Skeletal muscle tissue (tissue), 4 donors: ENCODE results near the gene CD59. TPM values are rescaled to one million over a fixed set of nuclear protein-coding genes. Genes with fewer than 3 reads are reported as not detected.
"Not testable (repeated sequence)": the region's sequence is repeated elsewhere in the genome, so short reads cannot be mapped to it uniquely, and the experiment has no call there.

Experiments used
- H3K27ac ChIP-seq: one replicate; pipeline ENCODE4 v1.7.0; 2013; ENCODE audit warnings: mild to moderate bottlenecking, low read depth, low read length, inconsistent platforms
- H3K27me3 ChIP-seq, 3 donors: one replicate each; pipeline ENCODE4 v1.7.0; 2013; ENCODE audit warnings: low read length in 3 of 3; ENCODE audit not compliant: control insufficient read depth in 3 of 3, insufficient read depth in 3 of 3
- H3K36me3 ChIP-seq, 3 donors: one replicate each; pipeline ENCODE4 v1.7.0; 2013; ENCODE audit warnings: low read length in 3 of 3; ENCODE audit not compliant: control insufficient read depth in 3 of 3, insufficient read depth in 3 of 3
- H3K4me1 ChIP-seq, 3 donors: one replicate each; pipeline ENCODE4 v1.7.0; 2013; ENCODE audit warnings: low read length in 3 of 3, mild to moderate bottlenecking in 3 of 3; ENCODE audit not compliant: control insufficient read depth in 3 of 3, insufficient read depth in 3 of 3
- H3K4me3 ChIP-seq, 3 donors: one replicate each; pipeline ENCODE4 v1.7.0; 2013; ENCODE audit warnings: low read length in 3 of 3
- H3K9ac ChIP-seq, 3 donors: one replicate each; pipeline ENCODE4 v1.7.0; 2013; ENCODE audit warnings: low read length in 3 of 3, mild to moderate bottlenecking in 3 of 3, moderate library complexity in 2 of 3, low read depth in 1 of 3
- H3K9me3 ChIP-seq, 3 donors: one replicate each; pipeline ENCODE4 v1.7.0; 2013; ENCODE audit warnings: low read length in 3 of 3; ENCODE audit not compliant: control insufficient read depth in 3 of 3
- total RNA-seq: library from RNA; depleted of rRNA; stranded (reverse); fragments of >200 nt; gene quantifications from one replicate; pipeline ENCODE4 v1.2.3, GENCODE V29; 2014
- donor health status: Osteomylitis.

The CD59 gene
- total RNA-seq, 1 donor from 2014 or later = 64.7 TPM

DNA sequence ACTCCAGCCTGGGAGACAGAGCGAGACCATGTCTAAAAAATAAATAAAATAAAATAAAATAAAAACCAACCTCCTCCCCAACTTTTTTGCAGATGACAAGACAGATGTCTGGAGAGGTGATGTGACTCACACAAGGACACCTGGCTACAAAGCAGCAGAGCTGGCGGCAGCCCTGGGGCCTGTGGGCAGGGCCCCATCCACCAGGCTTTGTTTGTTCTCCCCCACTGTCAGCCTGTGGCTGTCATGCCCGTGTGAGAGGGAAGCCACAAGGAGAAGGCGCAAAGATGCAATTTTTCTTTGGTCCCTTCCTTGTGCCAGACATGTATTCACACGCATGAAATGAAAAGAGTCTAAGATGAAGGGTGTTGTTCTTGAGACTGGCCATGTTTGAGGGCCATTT is 16.6 kb downstream of the CD59 start:
- Histone ChIP-seq H3K9me3 (no peaks in the 10 kb centered on the region), H3K27me3 (no peaks in the 10 kb centered on the region), H3K36me3 (peaks cover 33 to 40% (median 38%) of the 10 kb centered on the region in 3 donors), H3K27ac (peak overlapping the region; percentile 71), H3K9ac (no peak overlapping the region), H3K4me3 (no peak overlapping the region), H3K4me1 (peaks cover 75 to 79% (median 76%) of the 10 kb centered on the region in 3 donors)

DNA sequence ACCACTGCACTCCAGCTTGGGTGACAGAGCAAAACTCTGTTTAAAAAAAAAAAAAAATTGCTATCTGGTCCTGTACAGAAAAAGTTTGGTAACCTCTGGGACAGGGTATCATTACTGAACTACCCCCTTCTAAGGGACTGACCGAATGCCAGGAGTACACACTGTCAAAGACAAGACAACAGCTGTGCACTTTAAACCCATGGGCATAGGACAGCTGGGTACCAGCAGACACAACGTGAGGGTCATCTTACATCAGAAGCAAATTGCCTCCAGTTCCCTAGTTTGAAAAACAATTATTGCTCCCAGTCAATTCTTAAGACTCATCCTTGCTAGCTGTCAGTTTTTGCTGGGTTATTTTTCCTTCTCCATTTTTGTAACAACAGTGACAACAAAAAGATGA is 17.8 kb downstream of the CD59 start:
- H3K36me3 ChIP-seq = peaks cover 36 to 48% (median 45%) of the 10 kb centered on the region in 3 donors
- H3K9ac ChIP-seq = no peak overlapping the region
- H3K27ac ChIP-seq = no peak overlapping the region
- H3K9me3 ChIP-seq = no peaks in the 10 kb centered on the region
- H3K4me1 ChIP-seq = peaks cover 63 to 68% (median 65%) of the 10 kb centered on the region in 3 donors
- no peaks in the 10 kb centered on the region for H3K27me3 ChIP-seq
- H3K4me3 ChIP-seq = no peak overlapping the region

DNA sequence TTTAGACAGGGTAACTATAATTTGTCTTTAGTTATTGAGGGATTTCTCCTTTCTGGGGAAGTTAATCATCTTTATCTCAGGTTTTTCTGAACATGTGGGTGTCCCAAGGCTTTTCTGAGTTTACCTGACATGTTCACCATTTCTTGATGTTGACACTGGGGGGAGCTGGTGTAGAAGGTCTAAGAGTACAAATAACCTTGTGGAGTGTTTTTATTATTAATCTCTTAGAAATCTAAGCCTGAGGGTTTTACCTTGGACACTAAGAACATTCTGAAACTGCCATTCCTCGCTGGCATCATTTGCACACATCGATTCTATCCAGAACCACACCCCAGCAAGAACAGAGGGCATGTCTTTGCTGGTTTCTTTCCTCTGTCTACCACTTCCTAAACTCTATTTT is 20.0 kb downstream of the CD59 start:
- peaks cover 42 to 46% (median 43%) of the 10 kb centered on the region in 3 donors for H3K4me1 ChIP-seq
- peaks cover 32 to 56% (median 49%) of the 10 kb centered on the region in 3 donors for H3K36me3 ChIP-seq
- peak overlapping the region; percentile 32 for H3K27ac ChIP-seq
- H3K9ac ChIP-seq = peak overlapping the region in 2 of 3 donors; percentile 25 to 29
- H3K4me3 ChIP-seq = no peak overlapping the region
- no peaks in the 10 kb centered on the region for H3K27me3 ChIP-seq
- no peaks in the 10 kb centered on the region for H3K9me3 ChIP-seq

DNA sequence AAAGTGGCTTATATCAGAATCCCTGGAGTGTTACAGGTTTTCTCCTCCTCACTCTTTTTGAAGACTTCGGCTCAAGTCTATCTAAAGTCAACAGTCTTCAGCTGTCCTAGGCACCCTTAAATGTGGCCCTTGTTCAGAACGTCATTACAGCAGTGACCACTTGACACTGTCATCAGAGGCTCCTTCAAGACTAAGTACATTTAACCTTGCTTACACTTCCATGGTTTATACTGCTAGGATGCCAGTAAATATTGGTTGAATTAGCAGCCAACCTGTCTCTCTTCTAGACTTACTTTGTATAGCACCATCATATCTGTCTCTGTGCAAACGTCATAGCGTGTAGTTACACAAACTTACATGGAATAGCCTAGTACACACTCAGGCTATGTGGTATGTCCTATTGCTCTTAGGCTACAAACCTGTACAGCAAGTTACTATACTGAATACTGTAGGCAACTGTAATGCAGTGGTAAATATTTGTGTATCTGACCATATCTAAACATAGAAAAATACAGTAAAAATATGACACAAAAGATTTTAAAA is 22.3 kb downstream of the CD59 start:
- H3K27ac ChIP-seq = no peak overlapping the region
- H3K9me3 ChIP-seq = no peaks in the 10 kb centered on the region
- H3K4me1 ChIP-seq = peaks cover 26 to 35% (median 30%) of the 10 kb centered on the region in 3 donors
- H3K4me3 ChIP-seq = no peak overlapping the region
- H3K9ac ChIP-seq = no peak overlapping the region
- peaks cover 29 to 54% (median 47%) of the 10 kb centered on the region in 3 donors for H3K36me3 ChIP-seq
- H3K27me3 ChIP-seq = no peaks in the 10 kb centered on the region

DNA sequence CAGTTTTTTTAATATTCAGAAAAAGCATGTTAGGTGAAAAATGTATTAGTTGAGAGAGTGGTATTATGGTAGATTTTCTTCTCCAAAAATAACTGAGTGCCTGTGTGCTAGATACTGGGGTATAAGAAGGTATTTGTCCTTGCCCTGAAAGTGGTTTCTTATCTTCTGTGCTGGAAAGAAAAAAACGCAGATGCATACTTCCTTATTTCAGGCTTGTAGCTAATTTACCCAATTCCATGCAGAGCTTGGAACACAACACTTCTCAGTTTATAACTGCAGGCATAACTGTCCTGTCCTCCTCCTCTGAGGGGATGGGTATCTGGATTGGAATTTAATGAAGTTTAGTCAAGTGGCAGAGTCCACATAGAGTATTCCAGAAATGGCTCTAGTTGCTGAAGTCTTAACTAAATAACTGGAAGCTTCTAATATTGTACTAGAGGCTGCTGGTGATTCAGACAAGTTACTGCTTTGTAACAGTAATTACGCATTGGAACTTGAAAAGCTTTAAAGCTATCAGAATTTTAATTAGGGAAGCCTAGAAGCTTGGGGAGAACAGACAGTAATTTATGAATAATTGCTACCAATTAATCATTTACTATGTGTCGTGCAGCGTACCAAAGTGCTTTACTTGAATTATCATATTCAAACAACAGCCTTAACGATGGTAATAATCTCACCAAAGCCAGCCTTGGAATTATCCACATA is 22.9 kb downstream of the CD59 start:
- Histone ChIP-seq H3K9me3 (no peaks in the 10 kb centered on the region), H3K27me3 (no peaks in the 10 kb centered on the region), H3K9ac (no peak overlapping the region), H3K36me3 (peaks cover 23 to 49% (median 49%) of the 10 kb centered on the region in 3 donors), H3K27ac (no peak overlapping the region), H3K4me1 (peaks cover 26 to 35% (median 29%) of the 10 kb centered on the region in 3 donors), H3K4me3 (no peak overlapping the region)

DNA sequence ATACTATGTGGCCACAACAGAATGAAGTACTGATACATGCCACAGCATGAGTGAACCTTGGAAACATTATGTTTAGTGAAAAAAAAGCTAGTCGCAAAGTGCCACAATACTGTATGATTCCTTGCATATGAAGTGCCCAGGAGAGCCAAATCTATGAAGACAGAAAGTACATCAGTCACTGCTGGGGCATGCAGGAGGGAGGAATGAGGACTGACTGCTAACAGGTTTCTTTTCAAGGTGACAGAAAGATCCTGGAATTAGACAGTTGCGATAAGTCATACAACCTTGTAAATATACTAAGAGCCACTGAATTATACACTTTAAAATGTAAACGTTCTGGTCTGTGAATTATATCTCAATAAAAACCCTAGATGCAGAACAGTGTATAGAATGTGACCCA is 23.8 kb downstream of the CD59 start:
- Histone ChIP-seq H3K27ac (no peak overlapping the region), H3K36me3 (peaks cover 23 to 52% (median 52%) of the 10 kb centered on the region in 3 donors), H3K4me1 (peaks cover 28 to 41% (median 31%) of the 10 kb centered on the region in 3 donors), H3K9ac (no peak overlapping the region), H3K4me3 (no peak overlapping the region), H3K27me3 (no peaks in the 10 kb centered on the region), H3K9me3 (no peaks in the 10 kb centered on the region)

DNA sequence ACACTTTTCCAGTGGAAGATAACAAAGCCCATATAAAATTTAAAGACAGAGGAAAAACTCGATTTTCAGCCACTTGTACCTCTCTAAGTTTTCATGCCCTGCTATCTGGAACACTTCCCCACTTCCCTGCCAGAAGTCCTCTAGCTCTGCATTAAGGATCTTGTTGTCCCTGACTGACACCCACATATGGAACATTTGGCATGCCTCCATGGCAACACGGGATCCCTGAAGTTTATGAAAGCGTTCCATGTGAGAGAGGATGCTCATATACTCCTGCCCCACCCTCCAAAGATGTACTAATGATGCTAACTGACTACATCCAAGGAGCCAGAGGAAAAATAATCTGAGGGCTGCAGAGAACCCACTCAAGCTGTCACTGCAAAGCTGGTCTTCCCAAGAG is 26.8 kb downstream of the CD59 start:
- Histone ChIP-seq H3K4me3 (peak overlapping the region in 1 of 3 donors; percentile 16), H3K9me3 (no peaks in the 10 kb centered on the region), H3K4me1 (peaks cover 41 to 56% (median 45%) of the 10 kb centered on the region in 3 donors), H3K36me3 (peaks cover 14 to 43% (median 39%) of the 10 kb centered on the region in 3 donors), H3K27me3 (no peaks in the 10 kb centered on the region), H3K27ac (peak overlapping the region; percentile 11), H3K9ac (no peak overlapping the region)

DNA sequence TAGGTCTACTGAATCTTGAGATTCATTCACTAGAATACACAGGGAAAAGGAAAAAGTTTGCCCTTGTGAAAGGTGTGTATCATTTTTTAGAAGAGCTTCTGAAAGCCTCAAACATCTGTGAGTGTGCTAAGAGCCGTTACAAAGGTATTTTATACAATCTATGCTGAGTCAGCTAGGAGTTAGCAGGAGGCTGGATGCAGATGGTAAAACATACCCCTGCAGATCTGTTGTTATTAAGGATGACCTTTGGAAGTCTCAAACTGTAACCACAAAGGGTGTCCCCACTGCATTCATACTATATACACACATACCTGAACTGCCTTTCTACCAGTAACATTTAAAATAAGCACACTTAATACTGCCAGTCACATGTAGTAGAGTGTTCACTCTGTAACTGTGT is 27.2 kb downstream of the CD59 start:
- Histone ChIP-seq H3K4me3 (no peak overlapping the region), H3K9ac (no peak overlapping the region), H3K27ac (peak overlapping the region; percentile 11), H3K9me3 (no peaks in the 10 kb centered on the region), H3K36me3 (peaks cover 14 to 40% (median 35%) of the 10 kb centered on the region in 3 donors), H3K4me1 (peaks cover 46 to 60% (median 49%) of the 10 kb centered on the region in 3 donors), H3K27me3 (no peaks in the 10 kb centered on the region)

DNA sequence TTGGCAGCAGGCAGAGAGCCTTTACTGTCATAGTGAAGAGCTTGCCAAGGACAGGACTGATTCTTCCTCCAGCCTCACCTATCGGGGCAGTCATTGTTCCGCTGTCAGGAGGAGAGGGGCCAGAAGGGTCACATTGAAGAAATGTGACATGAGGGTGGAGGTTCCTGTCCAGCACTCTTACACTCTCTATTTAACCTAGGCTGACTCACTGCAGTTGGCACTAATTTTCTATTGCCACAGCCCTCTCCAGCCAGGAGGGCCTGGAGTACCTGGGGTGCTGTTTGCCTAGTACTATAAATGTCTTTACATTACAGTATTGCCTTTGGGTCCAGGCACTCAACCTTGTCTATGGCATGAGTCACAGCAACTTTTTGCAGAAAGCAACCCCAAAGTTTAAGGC is 28.4 kb downstream of the CD59 start:
- H3K9me3 ChIP-seq, H3K9ac ChIP-seq, H3K4me3 ChIP-seq, H3K27me3 ChIP-seq: not testable (repeated sequence)
- Histone ChIP-seq H3K36me3 (peaks cover 12 to 36% (median 26%) of the 10 kb centered on the region in 3 donors), H3K27ac (peak overlapping the region; percentile 72), H3K4me1 (peaks cover 57 to 71% (median 58%) of the 10 kb centered on the region in 3 donors)

DNA sequence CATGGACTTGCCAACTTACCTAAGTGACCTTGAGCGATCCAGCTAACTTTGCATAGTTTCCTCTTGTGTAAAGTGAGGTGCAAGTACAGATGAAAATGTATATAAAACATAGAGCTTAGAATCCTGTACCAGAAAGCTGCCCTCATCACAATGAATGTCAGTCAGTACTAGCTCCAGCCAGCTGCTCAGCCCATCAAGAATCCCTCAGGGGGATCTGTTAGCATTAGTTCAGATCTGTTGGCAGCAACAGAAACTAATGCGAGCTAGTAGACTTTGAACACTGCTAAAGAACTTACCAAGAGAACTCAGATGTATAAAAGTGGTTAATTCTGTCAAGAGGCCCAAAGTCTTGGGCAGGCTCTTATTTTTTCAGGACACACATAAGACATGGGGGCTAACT is 29.3 kb downstream of the CD59 start:
- Histone ChIP-seq H3K27me3 (no peaks in the 10 kb centered on the region), H3K36me3 (peaks cover 12 to 32% (median 22%) of the 10 kb centered on the region in 3 donors), H3K4me1 (peaks cover 60 to 73% (median 66%) of the 10 kb centered on the region in 3 donors), H3K4me3 (no peak overlapping the region), H3K9ac (peak overlapping the region in 1 of 3 donors; percentile 9), H3K27ac (peak overlapping the region; percentile 72), H3K9me3 (no peaks in the 10 kb centered on the region)
